ENCODE data around the gene LIMA1.

- TF ChIP-seq ZNF8 (CRISPR knock-in tag; IDR thresholded peaks at IDR 0.05) = no peak
- no peak for TF ChIP-seq BACH2 (CRISPR knock-in tag; IDR thresholded peaks at IDR 0.05; ENCODE audit: borderline replicate concordance)
- no peak for TF ChIP-seq CSRNP3 (CRISPR knock-in tag; IDR thresholded peaks at IDR 0.05)
- no peak for TF ChIP-seq ZNF565 (CRISPR knock-in tag; conservative IDR thresholded peaks at IDR 0.05; ENCODE audit: low read depth)
- no peak for TF ChIP-seq TOX (CRISPR knock-in tag; IDR thresholded peaks at IDR 0.05; ENCODE audit: borderline replicate concordance)
- no peak for TF ChIP-seq GLIS3 (CRISPR knock-in tag; IDR thresholded peaks at IDR 0.05)
- no peak for TF ChIP-seq ZFP3 (CRISPR knock-in tag; IDR thresholded peaks at IDR 0.05)
- TF ChIP-seq ARNTL (CRISPR knock-in tag; IDR thresholded peaks at IDR 0.05; ENCODE audit: borderline replicate concordance, low read depth) = no peak
- no peak for TF ChIP-seq PPARA (CRISPR knock-in tag; IDR thresholded peaks at IDR 0.05; ENCODE audit: borderline replicate concordance)
- TF ChIP-seq CREB5 (CRISPR knock-in tag; IDR thresholded peaks at IDR 0.05; ENCODE audit: low read depth) = no peak
- no peak for TF ChIP-seq ESRRG (CRISPR knock-in tag; IDR thresholded peaks at IDR 0.05)
Measured at GRCh38 chr12:50166799-50167048, 116.6 kb downstream of the LIMA1 start.
